ENCODE measurements around the gene NRG2. TPM values are rescaled to one million over a fixed set of nuclear protein-coding genes. Genes with fewer than 3 reads are reported as not detected.
A peak's percentile ranks its signal among the peaks of the same experiment; 100 is the strongest.

The NRG2 gene
- total RNA-seq, 1 donor from 2014 or later: 2.0 TPM

- H3K4me3 Mint-ChIP-seq: peak overlapping the region; percentile 56
- H3K27me3 Mint-ChIP-seq (ENCODE audit: low read depth): peaks cover 86% of the 10 kb centered on the region
- H3K27ac Mint-ChIP-seq: no peak overlapping the region
- no peak for TF ChIP-seq CTCF (IDR thresholded peaks at IDR 0.05; ENCODE audit: unreplicated experiment)
- H3K9me3 Mint-ChIP-seq: no peaks in the 10 kb centered on the region
- peaks cover 9% of the 10 kb centered on the region for H3K4me1 Mint-ChIP-seq
- peak in 1 of 2 experiments; percentile 40 for DNase-seq (ENCODE audit: low spot score in 2 of 2, unreplicated experiment in 2 of 2)
- no peaks in the 10 kb centered on the region for H3K36me3 Mint-ChIP-seq
Observed at GRCh38 chr5:140041492-140042392, 1.4 kb downstream of the NRG2 start.

- Mint-ChIP-seq H3K27me3 (ENCODE audit: low read depth) (peaks cover 92% of the 10 kb centered on the region), H3K4me1 (peaks cover 9% of the 10 kb centered on the region), H3K36me3 (no peaks in the 10 kb centered on the region), H3K9me3 (no peaks in the 10 kb centered on the region), H3K27ac (no peak overlapping the region), H3K4me3 (peak overlapping the region; percentile 56)
- DNase-seq (ENCODE audit: low spot score in 2 of 2, unreplicated experiment in 2 of 2): no peak
- no peak for TF ChIP-seq CTCF (IDR thresholded peaks at IDR 0.05; ENCODE audit: unreplicated experiment)
Observed at GRCh38 chr5:140041099-140041491, 2.0 kb downstream of the NRG2 start.

GRCh38 chr5:140040358-140040757 lies 2.7 kb downstream of the NRG2 start:
- DNase-seq (ENCODE audit: low spot score in 2 of 2, unreplicated experiment in 2 of 2): no peak
- H3K4me1 Mint-ChIP-seq: peaks cover 9% of the 10 kb centered on the region
- H3K27ac Mint-ChIP-seq: no peak overlapping the region
- peaks cover 94% of the 10 kb centered on the region for H3K27me3 Mint-ChIP-seq (ENCODE audit: low read depth)
- H3K9me3 Mint-ChIP-seq: no peaks in the 10 kb centered on the region
- H3K36me3 Mint-ChIP-seq: no peaks in the 10 kb centered on the region
- no peak for TF ChIP-seq CTCF (IDR thresholded peaks at IDR 0.05; ENCODE audit: unreplicated experiment)
- H3K4me3 Mint-ChIP-seq: no peak overlapping the region

GRCh38 chr5:140039561-140039960 lies 3.5 kb downstream of the NRG2 start:
- Mint-ChIP-seq H3K27ac (no peak overlapping the region), H3K9me3 (peaks cover 5% of the 10 kb centered on the region), H3K27me3 (ENCODE audit: low read depth) (peaks cover 93% of the 10 kb centered on the region), H3K4me3 (no peak overlapping the region), H3K36me3 (no peaks in the 10 kb centered on the region), H3K4me1 (peaks cover 9% of the 10 kb centered on the region)
- no peak for TF ChIP-seq CTCF (IDR thresholded peaks at IDR 0.05; ENCODE audit: unreplicated experiment)
- no peak for DNase-seq (ENCODE audit: low spot score in 2 of 2, unreplicated experiment in 2 of 2)

- Mint-ChIP-seq H3K27me3 (ENCODE audit: low read depth) (peaks cover 93% of the 10 kb centered on the region), H3K9me3 (peaks cover 5% of the 10 kb centered on the region), H3K4me3 (no peak overlapping the region), H3K27ac (no peak overlapping the region), H3K4me1 (peaks cover 9% of the 10 kb centered on the region), H3K36me3 (no peaks in the 10 kb centered on the region)
- DNase-seq (ENCODE audit: low spot score in 2 of 2, unreplicated experiment in 2 of 2): no peak
- no peak for TF ChIP-seq CTCF (IDR thresholded peaks at IDR 0.05; ENCODE audit: unreplicated experiment)
Observed at GRCh38 chr5:140038373-140038957, 4.6 kb downstream of the NRG2 start.

Measured in mesothelial cell of epicardium (in vitro differentiated cells).